Chondrocyte (in vitro differentiated cells): ENCODE results near the gene ANXA8. TPM values are rescaled to one million over a fixed set of nuclear protein-coding genes. Genes with fewer than 3 reads are reported as not detected.

Experiments
- DNase-seq: peaks from one replicate; pipeline ENCODE4 v3.0.0; 2021; ENCODE audit warnings: mixed read lengths, low spot score
- H3K27ac Mint-ChIP-seq: one replicate; pipeline ENCODE4 v1.8.0; 2021; ENCODE audit warnings: mild to moderate bottlenecking, moderate library complexity, mixed read lengths; ENCODE audit not compliant: unreplicated experiment
- H3K27me3 Mint-ChIP-seq: 2 replicates; pipeline ENCODE4 v1.8.0; 2021; ENCODE audit warnings: low read depth, mixed read lengths
- H3K36me3 Mint-ChIP-seq: 2 replicates; pipeline ENCODE4 v1.8.0; 2021; ENCODE audit warnings: low read depth, mixed read lengths
- H3K4me1 Mint-ChIP-seq: 2 replicates; pipeline ENCODE4 v1.8.0; 2021; ENCODE audit warnings: low read depth, mild to moderate bottlenecking, mixed read lengths
- H3K4me3 Mint-ChIP-seq: one replicate; pipeline ENCODE4 v1.8.0; 2021; ENCODE audit warnings: mild to moderate bottlenecking, moderate library complexity, mixed read lengths; ENCODE audit not compliant: unreplicated experiment
- H3K9me3 Mint-ChIP-seq: 2 replicates; pipeline ENCODE4 v1.8.0; 2021; ENCODE audit warnings: low read depth, mixed read lengths
- total RNA-seq: library from RNA; stranded (reverse); gene quantifications from 3 replicates; pipeline ENCODE4 v1.2.1, GENCODE V29; 2021
- TF ChIP-seq, protein P1 (sequence below): fragments of 200-600 bp; sonication (generic); IDR thresholded peaks from 2 replicates; pipeline ENCODE4 v1.5.0; 2021; ENCODE audit warnings: antibody characterized with exemption, mild to moderate bottlenecking, moderate library complexity

Gene ANXA8
- total RNA-seq, 1 donor from 2014 or later: 0.27 TPM

DNA sequence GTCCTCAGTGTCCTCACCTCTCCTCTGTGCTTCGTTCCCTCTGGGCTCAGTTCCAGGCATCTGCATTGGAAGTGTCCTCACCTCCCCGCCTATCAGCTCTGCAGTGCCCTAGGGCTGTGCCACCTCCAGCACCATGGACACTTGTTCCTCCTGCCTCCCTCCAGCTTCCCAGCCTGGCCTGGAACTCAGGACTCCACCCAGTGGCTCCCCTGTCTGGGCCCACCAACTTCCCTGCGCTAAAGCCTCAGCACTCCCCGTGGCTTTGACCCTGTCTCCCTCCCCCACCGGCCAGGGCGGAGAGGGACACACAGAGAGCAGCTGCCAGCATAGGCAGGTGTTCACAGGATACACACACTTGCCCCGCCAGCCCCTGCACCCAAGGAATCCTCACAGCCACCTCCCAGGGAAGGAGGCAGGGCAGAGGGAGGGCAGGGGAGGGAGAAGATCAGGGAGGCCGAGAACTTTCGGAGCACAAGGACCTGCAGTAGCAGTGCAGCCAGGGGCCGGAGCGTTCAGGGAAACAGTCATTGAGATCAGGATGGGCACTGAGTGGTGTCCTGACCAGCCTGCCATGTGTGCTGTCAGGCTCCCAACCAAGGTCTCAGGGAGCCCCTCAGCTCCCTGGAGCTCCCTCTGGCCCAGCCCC, 31.3 kb downstream of the ANXA8 start:
- Mint-ChIP-seq H3K4me3 (no peak overlapping the region), H3K27me3 (peaks cover 6% of the 10 kb centered on the region), H3K27ac (no peak overlapping the region), H3K36me3 (no peaks in the 10 kb centered on the region), H3K9me3 (no peaks in the 10 kb centered on the region), H3K4me1 (no peaks in the 10 kb centered on the region)
- DNase-seq: peak; percentile 74
- TF ChIP-seq, protein P1, sequence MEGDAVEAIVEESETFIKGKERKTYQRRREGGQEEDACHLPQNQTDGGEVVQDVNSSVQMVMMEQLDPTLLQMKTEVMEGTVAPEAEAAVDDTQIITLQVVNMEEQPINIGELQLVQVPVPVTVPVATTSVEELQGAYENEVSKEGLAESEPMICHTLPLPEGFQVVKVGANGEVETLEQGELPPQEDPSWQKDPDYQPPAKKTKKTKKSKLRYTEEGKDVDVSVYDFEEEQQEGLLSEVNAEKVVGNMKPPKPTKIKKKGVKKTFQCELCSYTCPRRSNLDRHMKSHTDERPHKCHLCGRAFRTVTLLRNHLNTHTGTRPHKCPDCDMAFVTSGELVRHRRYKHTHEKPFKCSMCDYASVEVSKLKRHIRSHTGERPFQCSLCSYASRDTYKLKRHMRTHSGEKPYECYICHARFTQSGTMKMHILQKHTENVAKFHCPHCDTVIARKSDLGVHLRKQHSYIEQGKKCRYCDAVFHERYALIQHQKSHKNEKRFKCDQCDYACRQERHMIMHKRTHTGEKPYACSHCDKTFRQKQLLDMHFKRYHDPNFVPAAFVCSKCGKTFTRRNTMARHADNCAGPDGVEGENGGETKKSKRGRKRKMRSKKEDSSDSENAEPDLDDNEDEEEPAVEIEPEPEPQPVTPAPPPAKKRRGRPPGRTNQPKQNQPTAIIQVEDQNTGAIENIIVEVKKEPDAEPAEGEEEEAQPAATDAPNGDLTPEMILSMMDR: no peak

DNA sequence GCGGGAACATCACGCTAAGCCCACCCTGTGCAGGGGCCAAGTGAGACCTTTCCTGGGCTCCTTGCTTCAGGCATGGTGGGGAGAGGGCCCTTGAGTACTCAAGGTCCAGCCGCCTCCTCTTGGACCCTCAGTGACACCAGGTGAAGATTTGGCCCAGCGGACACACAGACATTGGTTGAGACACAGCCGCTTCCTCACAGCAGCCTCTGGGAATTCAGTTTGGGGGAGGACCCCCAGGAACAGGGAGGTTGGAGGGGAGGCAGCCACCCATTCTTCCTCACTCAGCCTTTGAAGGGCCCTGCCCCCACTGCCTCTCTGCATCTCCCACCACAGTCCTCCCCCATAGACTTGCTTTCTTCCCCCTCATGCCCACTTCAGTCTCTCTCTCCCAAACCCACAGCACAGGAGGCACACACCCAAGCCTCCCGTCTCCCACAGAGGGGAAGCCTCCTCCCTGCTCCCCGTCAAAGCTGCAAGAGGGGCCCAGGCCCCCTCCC, 31.9 kb downstream of the ANXA8 start:
- Mint-ChIP-seq H3K9me3 (no peaks in the 10 kb centered on the region), H3K27me3 (peaks cover 6% of the 10 kb centered on the region), H3K4me3 (no peak overlapping the region), H3K27ac (no peak overlapping the region), H3K4me1 (no peaks in the 10 kb centered on the region), H3K36me3 (no peaks in the 10 kb centered on the region)
- TF ChIP-seq, protein P1: no peak
- DNase-seq: no peak

DNA sequence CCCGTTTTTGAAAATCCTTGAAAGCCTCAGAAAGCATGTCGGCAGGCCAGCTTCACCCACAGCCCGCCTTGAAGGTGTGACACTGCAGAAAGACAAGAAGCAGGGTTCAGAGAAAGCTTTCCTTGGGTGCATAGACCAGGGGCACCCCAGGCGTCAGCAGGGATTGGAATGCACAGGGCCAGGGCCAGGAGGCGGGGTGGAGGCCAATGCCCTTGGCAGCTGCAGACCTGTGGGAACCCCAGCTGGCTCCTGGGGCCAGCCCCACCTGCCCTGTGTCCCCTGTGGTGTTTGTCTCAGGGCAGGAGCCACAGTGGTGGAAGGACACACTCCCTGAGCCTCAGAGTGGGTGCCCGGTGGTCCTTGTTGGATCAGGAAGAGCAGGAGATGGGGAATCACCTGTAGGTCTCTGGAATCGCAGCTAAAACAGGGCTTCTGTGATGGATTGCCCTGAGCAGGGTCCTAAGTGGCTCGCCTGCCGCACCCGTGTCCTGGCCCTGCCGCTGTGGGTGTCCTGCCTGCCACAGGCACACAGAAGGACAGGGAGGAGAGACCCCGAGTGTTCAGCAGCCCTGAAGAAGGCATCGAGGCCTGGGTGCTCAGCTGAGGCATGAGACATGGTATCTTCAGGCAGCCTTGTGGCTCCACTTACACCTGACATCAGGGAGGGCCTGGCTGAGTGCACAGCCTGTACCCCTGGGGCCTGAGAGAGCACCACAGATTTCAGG, 32.5 kb downstream of the ANXA8 start:
- TF ChIP-seq, protein P1: no peak
- Mint-ChIP-seq H3K27me3 (peaks cover 6% of the 10 kb centered on the region), H3K4me3 (no peak overlapping the region), H3K9me3 (no peaks in the 10 kb centered on the region), H3K4me1 (no peaks in the 10 kb centered on the region), H3K27ac (no peak overlapping the region), H3K36me3 (no peaks in the 10 kb centered on the region)
- DNase-seq: peak; percentile 88

DNA sequence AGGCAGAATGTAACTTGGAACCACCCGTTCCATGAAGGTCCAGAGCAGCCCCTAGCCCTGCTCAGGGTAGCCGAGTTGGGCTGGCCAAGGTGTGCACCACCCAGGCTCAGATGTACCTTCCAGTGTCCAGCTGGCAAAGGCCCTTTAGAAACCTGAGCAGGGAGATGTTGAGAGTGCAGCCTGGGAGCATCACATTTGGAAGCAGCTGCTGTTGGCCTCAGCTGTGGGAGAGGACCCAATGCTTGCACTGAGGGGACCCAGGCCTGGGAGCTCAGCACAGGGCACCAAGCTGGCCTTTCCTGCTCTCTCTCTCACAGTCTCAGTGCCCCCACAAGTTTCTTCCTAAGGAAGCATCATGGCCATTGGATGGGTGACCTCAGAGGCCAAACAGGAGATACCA, 33.5 kb downstream of the ANXA8 start:
- no peak overlapping the region for H3K27ac Mint-ChIP-seq
- peak; percentile 47 for DNase-seq

DNA sequence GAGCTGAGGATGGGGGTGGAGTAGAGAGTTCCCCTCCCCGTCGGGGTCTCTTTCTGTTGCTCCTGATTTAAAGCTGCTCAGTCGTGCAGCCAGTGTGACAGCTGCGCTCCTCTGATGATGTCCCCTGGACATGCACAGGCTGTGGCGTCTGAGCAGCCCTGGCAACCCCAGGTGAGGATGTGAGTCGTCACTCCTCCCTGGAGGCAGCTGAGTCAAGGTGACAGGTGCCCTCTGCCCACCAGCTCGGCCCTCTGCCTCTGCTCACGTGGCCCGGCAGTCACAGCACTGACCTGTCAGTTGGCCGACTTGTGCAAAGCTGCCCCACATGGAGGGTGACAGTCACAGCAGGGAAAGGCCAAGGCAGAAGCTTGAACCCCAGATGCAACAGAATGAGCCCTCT, 33.9 kb downstream of the ANXA8 start:
- Mint-ChIP-seq H3K4me1 (no peaks in the 10 kb centered on the region), H3K36me3 (peaks cover 5% of the 10 kb centered on the region), H3K27me3 (peaks cover 6% of the 10 kb centered on the region), H3K27ac (no peak overlapping the region), H3K9me3 (peaks cover 12% of the 10 kb centered on the region), H3K4me3 (no peak overlapping the region)
- no peak for DNase-seq
- TF ChIP-seq, protein P1: no peak

More for the DNA sequence above, 33.5 kb downstream of the ANXA8 start:
- peaks cover 6% of the 10 kb centered on the region for H3K27me3 Mint-ChIP-seq
- H3K4me3 Mint-ChIP-seq: no peak overlapping the region
- H3K36me3 Mint-ChIP-seq: peaks cover 5% of the 10 kb centered on the region
- peaks cover 7% of the 10 kb centered on the region for H3K9me3 Mint-ChIP-seq
- TF ChIP-seq, protein P1: no peak
- no peaks in the 10 kb centered on the region for H3K4me1 Mint-ChIP-seq
